Peyer's patch (tissue), 4 donors: Measurements from ENCODE around the gene SWT1.

Experiments used
- POLR2A ChIP-seq, 2 donors: fragments of 450-650 bp; IDR thresholded peaks; one replicate each; pipeline ENCODE4 v1.5.1; 2017; ENCODE audit warnings: antibody characterized with exemption in 2 of 2, mild to moderate bottlenecking in 2 of 2, moderate library complexity in 2 of 2
- TF ChIP-seq, protein P1 (sequence below), 6 experiments: fragments of 450-650 bp in 4 of 6; fragments of 200-600 bp in 2 of 6; sonication (generic) in 1 of 6; IDR thresholded peaks; one replicate each; pipeline ENCODE4 v1.5.1; 2017 to 2019; ENCODE audit warnings: antibody characterized with exemption in 6 of 6, mild to moderate bottlenecking in 3 of 6, moderate library complexity in 1 of 6

DNA sequence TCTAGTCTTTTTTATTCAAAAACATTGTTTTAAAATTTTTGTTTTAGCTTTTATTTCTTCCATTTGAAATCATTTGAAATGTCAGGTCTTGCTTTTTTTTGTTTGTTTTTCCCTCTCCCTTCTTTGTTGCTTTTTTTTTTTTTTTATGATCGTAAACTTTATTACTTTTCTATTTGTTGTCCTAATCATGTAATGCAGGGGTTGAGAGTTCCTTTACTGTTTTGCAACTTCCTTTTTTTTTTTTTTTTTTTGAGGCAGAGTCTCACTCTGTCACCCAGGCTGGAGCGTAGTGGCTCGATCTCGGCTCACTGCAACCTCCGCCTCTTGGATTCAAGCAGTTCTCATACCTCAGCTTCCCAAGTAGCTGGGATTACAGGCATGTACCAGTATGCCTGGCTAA is 135.3 kb downstream of the SWT1 start:
- TF ChIP-seq, protein P1, sequence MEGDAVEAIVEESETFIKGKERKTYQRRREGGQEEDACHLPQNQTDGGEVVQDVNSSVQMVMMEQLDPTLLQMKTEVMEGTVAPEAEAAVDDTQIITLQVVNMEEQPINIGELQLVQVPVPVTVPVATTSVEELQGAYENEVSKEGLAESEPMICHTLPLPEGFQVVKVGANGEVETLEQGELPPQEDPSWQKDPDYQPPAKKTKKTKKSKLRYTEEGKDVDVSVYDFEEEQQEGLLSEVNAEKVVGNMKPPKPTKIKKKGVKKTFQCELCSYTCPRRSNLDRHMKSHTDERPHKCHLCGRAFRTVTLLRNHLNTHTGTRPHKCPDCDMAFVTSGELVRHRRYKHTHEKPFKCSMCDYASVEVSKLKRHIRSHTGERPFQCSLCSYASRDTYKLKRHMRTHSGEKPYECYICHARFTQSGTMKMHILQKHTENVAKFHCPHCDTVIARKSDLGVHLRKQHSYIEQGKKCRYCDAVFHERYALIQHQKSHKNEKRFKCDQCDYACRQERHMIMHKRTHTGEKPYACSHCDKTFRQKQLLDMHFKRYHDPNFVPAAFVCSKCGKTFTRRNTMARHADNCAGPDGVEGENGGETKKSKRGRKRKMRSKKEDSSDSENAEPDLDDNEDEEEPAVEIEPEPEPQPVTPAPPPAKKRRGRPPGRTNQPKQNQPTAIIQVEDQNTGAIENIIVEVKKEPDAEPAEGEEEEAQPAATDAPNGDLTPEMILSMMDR (IDR thresholded peaks at IDR 0.05) = no peak
- no peak for TF ChIP-seq POLR2A (IDR thresholded peaks at IDR 0.05)
